Endothelial cell of umbilical vein (primary cell): ENCODE data around the gene TCP11L2. TPM values are rescaled to one million over a fixed set of nuclear protein-coding genes. Genes with fewer than 3 reads are reported as not detected.

Experiments
- BruUV-seq: library from RNA; stranded (reverse); fragments of 400-500 nt; replicated peaks from 2 replicates; lab custom pipeline; 2021; lab: Mats Ljungman, UMichigan
- CTCF ChIA-PET: fragments of 300-600, 350-600 bp; sonication (Branson Sonifier 250); formaldehyde crosslinking; loops from one replicate; lab custom pipeline; 2021; ENCODE audit warnings: antibody characterized with exemption, inconsistent platforms; lab: Charles Lee
- POLR2A ChIA-PET: fragments of 300-600, 350-600 bp; sonication (Branson Sonifier 250); formaldehyde crosslinking; loops from one replicate; lab custom pipeline; 2021; ENCODE audit warnings: antibody characterized with exemption, inconsistent platforms; lab: Charles Lee
- DNase-seq: peaks from one replicate; pipeline ENCODE4 v3.0.0-alpha.2; 2011; ENCODE audit warnings: low read depth, low spot score
- FAIRE-seq: peaks from 2 replicates; lab custom pipeline; 2011; peaks lifted over from hg19 to GRCh38; lab: Jason Lieb, UNC
- H2AFZ ChIP-seq: 2 replicates; pipeline ENCODE4 v1.6.0; 2012; ENCODE audit warnings: low read depth, low read length, control low read depth, inconsistent platforms
- H3K27ac ChIP-seq: 2 replicates; pipeline ENCODE4 v1.5.1; 2011; ENCODE audit warnings: low read depth, mild to moderate bottlenecking, control low read depth, low read length, moderate library complexity; ENCODE audit not compliant: insufficient read depth
- H3K27me3 ChIP-seq, 2 experiments: 2 replicates each; pipeline versions ENCODE4 v1.6.0 to v1.6.1; 2011; ENCODE audit warnings: low read length in 2 of 2, mixed read lengths in 1 of 2; ENCODE audit not compliant: control insufficient read depth in 2 of 2, insufficient read depth in 2 of 2
- H3K36me3 ChIP-seq, 2 experiments: 2 replicates in 1 of 2; 3 replicates in 1 of 2; pipeline ENCODE4 v1.5.1; 2011; ENCODE audit warnings: low read length in 2 of 2, mild to moderate bottlenecking in 1 of 2, moderate library complexity in 1 of 2; ENCODE audit not compliant: control insufficient read depth in 2 of 2, insufficient read depth in 2 of 2; ENCODE audit errors: extremely low read depth in 1 of 2
- H3K4me1 ChIP-seq: 3 replicates; pipeline ENCODE4 v1.5.1; 2011; ENCODE audit warnings: mild to moderate bottlenecking, low read length; ENCODE audit not compliant: control insufficient read depth, insufficient read depth; ENCODE audit errors: extremely low read depth
- H3K4me2 ChIP-seq: 2 replicates; pipeline ENCODE4 v1.6.1; 2011; ENCODE audit warnings: low read length, control low read depth, mixed read lengths; ENCODE audit not compliant: insufficient read depth
- H3K4me3 ChIP-seq, 3 experiments: fragments of 200-600 bp in 1 of 3; sonication (generic), shearing (Covaris generic) in 1 of 3; replicated peaks in 1 of 3; 2 replicates each; pipeline ENCODE4 v1.5.1; 2011 to 2016; ENCODE audit warnings: control low read depth in 3 of 3, low read length in 3 of 3, mild to moderate bottlenecking in 2 of 3, inconsistent platforms in 1 of 3, low read depth in 1 of 3, moderate library complexity in 1 of 3; ENCODE audit not compliant: insufficient read depth in 1 of 3
- H3K79me2 ChIP-seq: 2 replicates; pipeline ENCODE4 v1.6.0; 2012; ENCODE audit warnings: low read length, inconsistent platforms; ENCODE audit not compliant: control insufficient read depth, insufficient read depth
- H3K9ac ChIP-seq: replicated peaks from 2 replicates; pipeline ENCODE3; 2011; ENCODE audit warnings: low read length, control low read depth; ENCODE audit not compliant: insufficient read depth; ENCODE audit errors: extremely low read depth
- H3K9me1 ChIP-seq: replicated peaks from 3 replicates; pipeline ENCODE4 v1.6.0; 2011; ENCODE audit warnings: mild to moderate bottlenecking, low read length; ENCODE audit not compliant: control insufficient read depth, insufficient read depth; ENCODE audit errors: extremely low read depth
- H3K9me3 ChIP-seq: replicated peaks from 2 replicates; pipeline ENCODE4 v1.5.1; 2012; ENCODE audit warnings: low read length, inconsistent platforms; ENCODE audit not compliant: control insufficient read depth, insufficient read depth
- H4K20me1 ChIP-seq: replicated peaks from 2 replicates; pipeline ENCODE3; 2011; ENCODE audit warnings: mild to moderate bottlenecking, low read length; ENCODE audit not compliant: control insufficient read depth, insufficient read depth; ENCODE audit errors: extremely low read depth
- CTCF ChIP-seq, 2 donors: IDR thresholded peaks; 1 replicate in 1 of 2; 2 replicates in 1 of 2; pipeline ENCODE4 v1.5.1; 2011; ENCODE audit warnings: low read length in 2 of 2, mild to moderate bottlenecking in 2 of 2, moderate library complexity in 2 of 2, control low read depth in 1 of 2, inconsistent platforms in 1 of 2, low read depth in 1 of 2; ENCODE audit not compliant: insufficient read depth in 1 of 2; ENCODE audit errors: extremely low read depth in 1 of 2
- EZH2 ChIP-seq: IDR thresholded peaks from 2 replicates; pipeline ENCODE4 v1.6.1; 2012; ENCODE audit warnings: borderline replicate concordance, low read depth, mild to moderate bottlenecking, moderate library complexity, low read length, inconsistent platforms; ENCODE audit not compliant: severe bottlenecking
- POLR2A ChIP-seq: IDR thresholded peaks from 2 replicates; pipeline ENCODE4 v1.6.1; 2012; ENCODE audit warnings: low read depth, mild to moderate bottlenecking, control low read depth, low read length
- POLR2AphosphoS5 ChIP-seq: IDR thresholded peaks from 2 replicates; pipeline ENCODE4 v1.6.1; 2012; ENCODE audit warnings: low read depth, mild to moderate bottlenecking, control low read depth, low read length, moderate library complexity; ENCODE audit not compliant: insufficient read depth
- dilution Hi-C: fragments of 300-500 bp; cut with MboI; formaldehyde crosslinking; loops from one replicate; pipeline ENCODE4 v1.15.0; 2019; ENCODE audit warnings: low sequenced_read_pairs; ENCODE audit not compliant: extremely low pct_ligation_motif_present
- intact Hi-C: fragments of 100-400 bp; cut with micrococcal nuclease; formaldehyde crosslinking; loops from one replicate; pipeline ENCODE4 v1.10.0; 2022
- polyA plus RNA-seq, 4 experiments: library from polyadenylated mRNA; depleted of rRNA in 3 of 4; stranded (reverse) in 3 of 4; unstranded in 1 of 4; fragments of >200 nt; gene quantifications; 2 replicates each; pipeline versions ENCODE4 v1.2.1 to v1.2.3, GENCODE V29; 2011 to 2012; ENCODE audit warnings: missing spikeins in 1 of 4
- total RNA-seq: library from RNA; stranded (reverse); gene quantifications from 2 replicates; pipeline ENCODE4 v1.2.3, GENCODE V29; 2021

Gene TCP11L2
- total and polyA plus RNA-seq, 2 donors (not counting 3 experiments of a cell fraction or from before 2014, with no cell fraction given): 6.0 to 18.7 TPM

GRCh38 chr12:106357549-106358395 is 55.2 kb downstream of the TCP11L2 start, which contains the start of gene POLR3B:
Gene POLR3B, plus strand, starts transcription at chr12:106357748. Its CDS starts 132 bp downstream, at chr12:106357880.
- H3K79me2 ChIP-seq: peaks cover 22% of the 10 kb centered on the region
- intact Hi-C loops: loop anchor here (1.0 to 5.0 kb wide), 5 partner anchors 12 to 735 kb away; partner anchors contain the start of genes CRY1 and RIC8B

More at GRCh38 chr12:106357549-106358395, 55.2 kb downstream of the TCP11L2 start, which contains the start of gene POLR3B:
- Histone ChIP-seq H3K27ac (peak within 1 kb of the TSS; percentile 64), H3K9me1 (no peaks in the 10 kb centered on the region), H2AFZ (peak within 1 kb of the TSS; percentile 97), H3K9ac (peak within 1 kb of the TSS; percentile 72), H3K4me1 (peaks cover 12% of the 10 kb centered on the region), H3K27me3 (peaks cover 0 to 4% of the 10 kb centered on the region in 2 experiments), H3K9me3 (no peaks in the 10 kb centered on the region), H3K4me2 (peak within 1 kb of the TSS; percentile 93), H3K36me3 (no peaks in the 10 kb centered on the region), H4K20me1 (no peaks in the 10 kb centered on the region), H3K4me3 (peak within 1 kb of the TSS; percentile 52 to 92 (median 87))
- dilution Hi-C loops: no loop called here
- ChIA-PET POLR2A (interaction anchor here (0.9 to 1.8 kb wide), 3 partner anchors 131 to 598 kb away, joined by 3 to 6 read pairs (median 3); partner anchors contain the start of gene TMEM263), CTCF (interaction anchor here (0.8 to 3.9 kb wide), 26 partner anchors 10 to 598 kb away, joined by 3 to 111 read pairs (median 5); partner anchors contain the start of gene TMEM263)
- DNase-seq (peak; percentile 97), FAIRE-seq (peak; percentile 95)
- TSS peak; percentile 57 for BruUV-seq
- TF ChIP-seq POLR2A (peak; percentile 90), CTCF (IDR thresholded peaks at IDR 0.05; ENCODE audit: extremely low read depth in 1 of 2, insufficient read depth in 1 of 2, low read depth in 1 of 2, low read length in 2 of 2) (peak; percentile 86 to 89), POLR2AphosphoS5 (peak; percentile 69), EZH2 (no peak)
